Ishikawa (cell line): ENCODE measurements around the gene KSR2.

Experiments used
- CEBPB ChIP-seq: IDR thresholded peaks from 2 replicates; pipeline ENCODE4 v1.6.1; 2012
- CREB1 ChIP-seq: IDR thresholded peaks from 2 replicates; pipeline ENCODE4 v1.6.1; 2012; ENCODE audit warnings: low read depth
- EP300 ChIP-seq: IDR thresholded peaks from 2 replicates; pipeline ENCODE4 v1.6.1; 2012; ENCODE audit warnings: borderline replicate concordance
- FOXM1 ChIP-seq: IDR thresholded peaks from 2 replicates; pipeline ENCODE4 v1.6.1; 2012; ENCODE audit warnings: low read depth, borderline replicate concordance
- RAD21 ChIP-seq: IDR thresholded peaks from 2 replicates; pipeline ENCODE4 v1.6.1; 2012; ENCODE audit warnings: low read depth
- TAF1 ChIP-seq: IDR thresholded peaks from 2 replicates; pipeline ENCODE4 v1.6.1; 2012; ENCODE audit warnings: low read depth, mild to moderate bottlenecking
- TCF12 ChIP-seq: IDR thresholded peaks from 2 replicates; pipeline ENCODE4 v1.6.1; 2012; ENCODE audit warnings: low read depth
- TEAD4 ChIP-seq: IDR thresholded peaks from 2 replicates; pipeline ENCODE4 v1.6.1; 2012
- USF1 ChIP-seq: IDR thresholded peaks from 2 replicates; pipeline ENCODE4 v1.6.1; 2012
- ZBTB7A ChIP-seq: IDR thresholded peaks from 2 replicates; pipeline ENCODE4 v1.6.1; 2012; ENCODE audit warnings: low read depth
- TF ChIP-seq, protein P1 (sequence below): IDR thresholded peaks from 2 replicates; pipeline ENCODE4 v1.6.1; 2012

GRCh38 chr12:117818400-117818799, 150.4 kb downstream of the KSR2 start:
- no peak for TF ChIP-seq USF1
- TF ChIP-seq, protein P1, sequence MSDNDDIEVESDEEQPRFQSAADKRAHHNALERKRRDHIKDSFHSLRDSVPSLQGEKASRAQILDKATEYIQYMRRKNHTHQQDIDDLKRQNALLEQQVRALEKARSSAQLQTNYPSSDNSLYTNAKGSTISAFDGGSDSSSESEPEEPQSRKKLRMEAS = no peak
- TF ChIP-seq TAF1 = no peak
- TF ChIP-seq TCF12 = no peak
- no peak for TF ChIP-seq ZBTB7A
- TF ChIP-seq TEAD4 = no peak
- no peak for TF ChIP-seq RAD21
- TF ChIP-seq CEBPB = no peak
- no peak for TF ChIP-seq FOXM1
- TF ChIP-seq EP300 = no peak
- TF ChIP-seq CREB1 = no peak
